Transverse colon (tissue), 3 donors: ENCODE measurements around the gene E2F1.

Experiments
- POLR2A ChIP-seq: fragments of 450-650 bp; IDR thresholded peaks from one replicate; pipeline ENCODE4 v1.6.1; 2016; ENCODE audit warnings: antibody characterized with exemption, mild to moderate bottlenecking, moderate library complexity
- TF ChIP-seq, protein P1 (sequence below), 5 experiments: fragments of 200-600 bp in 3 of 5; fragments of 450-650 bp in 2 of 5; sonication (generic) in 3 of 5; IDR thresholded peaks; 1 replicate in 2 of 5; 2 replicates in 3 of 5; pipeline ENCODE4 v1.5.1; 2016 to 2017; ENCODE audit warnings: antibody characterized with exemption in 5 of 5, inconsistent platforms in 3 of 5, mild to moderate bottlenecking in 2 of 5, moderate library complexity in 1 of 5

DNA sequence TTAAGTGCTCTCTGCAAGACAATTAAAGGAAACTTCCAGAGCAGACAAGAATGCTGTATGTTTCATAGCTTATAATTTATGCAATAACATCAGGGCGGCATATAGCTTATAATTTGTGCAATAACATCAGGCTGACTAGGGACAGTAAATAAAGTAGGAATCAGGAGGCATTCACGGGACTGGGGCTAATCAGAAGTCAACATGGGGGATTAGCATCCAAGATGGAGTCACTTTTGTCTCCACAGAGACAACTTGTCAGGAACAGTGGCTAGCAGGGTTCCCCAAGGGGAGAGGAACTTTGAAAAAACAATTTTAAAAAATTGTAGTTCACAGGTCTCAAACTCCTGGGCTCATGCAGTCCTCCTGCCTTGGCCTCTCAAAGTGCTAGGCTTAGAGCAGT lies 42.3 kb upstream of the E2F1 start:
- TF ChIP-seq, protein P1, sequence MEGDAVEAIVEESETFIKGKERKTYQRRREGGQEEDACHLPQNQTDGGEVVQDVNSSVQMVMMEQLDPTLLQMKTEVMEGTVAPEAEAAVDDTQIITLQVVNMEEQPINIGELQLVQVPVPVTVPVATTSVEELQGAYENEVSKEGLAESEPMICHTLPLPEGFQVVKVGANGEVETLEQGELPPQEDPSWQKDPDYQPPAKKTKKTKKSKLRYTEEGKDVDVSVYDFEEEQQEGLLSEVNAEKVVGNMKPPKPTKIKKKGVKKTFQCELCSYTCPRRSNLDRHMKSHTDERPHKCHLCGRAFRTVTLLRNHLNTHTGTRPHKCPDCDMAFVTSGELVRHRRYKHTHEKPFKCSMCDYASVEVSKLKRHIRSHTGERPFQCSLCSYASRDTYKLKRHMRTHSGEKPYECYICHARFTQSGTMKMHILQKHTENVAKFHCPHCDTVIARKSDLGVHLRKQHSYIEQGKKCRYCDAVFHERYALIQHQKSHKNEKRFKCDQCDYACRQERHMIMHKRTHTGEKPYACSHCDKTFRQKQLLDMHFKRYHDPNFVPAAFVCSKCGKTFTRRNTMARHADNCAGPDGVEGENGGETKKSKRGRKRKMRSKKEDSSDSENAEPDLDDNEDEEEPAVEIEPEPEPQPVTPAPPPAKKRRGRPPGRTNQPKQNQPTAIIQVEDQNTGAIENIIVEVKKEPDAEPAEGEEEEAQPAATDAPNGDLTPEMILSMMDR (IDR thresholded peaks at IDR 0.05) = no peak
- no peak for TF ChIP-seq POLR2A
